ENCODE results near the gene FLNB.
A peak's percentile ranks its signal among the peaks of the same experiment; 100 is the strongest.
"Not testable (repeated sequence)": the region's sequence is repeated elsewhere in the genome, so short reads cannot be mapped to it uniquely, and the experiment has no call there.

The FLNB gene

DNA sequence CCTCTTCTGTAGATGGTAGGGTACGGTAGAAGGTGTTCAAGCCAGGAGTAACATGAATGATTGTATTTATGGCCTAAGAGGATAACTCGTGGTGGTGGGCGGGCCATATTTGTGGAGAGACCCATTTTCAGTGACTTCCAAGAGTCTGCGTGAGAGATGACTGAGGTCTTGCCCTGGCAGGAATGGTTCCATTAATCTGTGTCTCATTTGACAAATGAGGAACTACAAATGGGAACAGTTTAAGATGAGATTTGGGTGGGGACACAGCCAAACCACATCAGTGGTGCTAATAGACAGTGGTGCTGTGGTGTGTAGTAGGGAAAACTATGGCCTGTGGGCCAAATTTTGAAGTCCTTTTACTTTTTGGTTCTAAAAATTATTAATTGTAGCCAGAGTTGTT is 47.1 kb downstream of the FLNB start:
- no peak for DNase-seq

DNA sequence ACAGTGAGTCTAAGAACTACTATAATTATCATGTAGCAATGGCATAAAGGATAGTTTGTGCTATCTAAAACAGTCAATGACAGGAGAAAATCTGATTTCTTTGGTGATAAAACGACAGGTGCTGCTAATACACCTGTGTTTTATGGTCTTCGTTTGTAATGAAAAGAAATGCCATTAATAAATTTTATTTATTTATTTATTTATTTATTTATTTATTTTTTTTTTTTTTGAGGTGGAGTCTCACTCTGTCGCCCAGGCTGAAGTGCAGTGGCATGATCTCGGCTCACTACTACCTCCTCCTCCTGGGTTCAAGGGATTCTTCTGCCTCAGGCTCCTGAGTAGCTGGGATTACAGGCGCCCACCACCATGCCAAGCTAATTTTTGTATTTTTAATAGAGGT is 47.7 kb downstream of the FLNB start:
- DNase-seq, result not testable (repeated sequence)

DNA sequence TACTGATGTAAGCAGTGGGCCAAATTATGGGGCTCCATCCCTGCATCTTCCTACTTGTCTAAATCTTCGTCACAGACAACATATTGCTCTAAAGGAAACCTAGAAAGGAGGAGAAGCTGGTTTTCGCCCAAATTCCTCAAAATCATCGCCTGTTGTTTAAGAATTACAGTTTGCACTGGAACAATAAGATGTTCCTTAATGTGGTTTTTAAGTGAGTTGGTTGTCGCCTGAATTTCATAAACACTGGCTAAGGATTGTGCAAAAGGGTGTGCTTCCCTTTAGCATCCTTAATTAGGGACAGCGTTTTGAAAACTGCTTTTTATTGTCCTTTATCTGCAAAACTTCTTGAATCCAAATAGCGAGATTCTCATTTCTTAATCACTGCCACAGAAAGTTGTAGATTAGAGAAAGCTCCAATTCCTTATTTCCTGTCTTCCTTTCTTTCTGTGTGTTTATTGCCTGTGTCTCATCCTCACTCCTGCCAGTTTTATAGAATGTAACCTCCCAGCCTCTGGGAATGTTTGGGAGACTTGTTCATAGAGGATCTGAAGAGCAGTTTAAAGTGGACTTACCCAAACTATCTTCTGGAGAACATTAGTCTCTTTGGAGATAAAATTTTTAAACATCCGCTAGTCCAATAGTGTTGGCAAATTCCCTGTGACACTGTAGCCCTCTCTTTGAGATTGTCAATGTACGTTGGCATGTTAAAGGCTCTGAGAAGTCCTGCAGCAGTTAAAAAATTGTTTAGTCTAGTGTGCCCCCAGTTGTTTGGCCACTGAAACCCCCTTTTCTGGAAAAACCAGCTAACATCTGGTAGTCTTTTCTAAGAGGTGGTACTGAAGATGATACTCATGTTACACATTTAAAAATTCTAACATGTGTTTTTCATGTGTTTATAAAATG is 50.4 kb downstream of the FLNB start:
- no peak for DNase-seq

DNA sequence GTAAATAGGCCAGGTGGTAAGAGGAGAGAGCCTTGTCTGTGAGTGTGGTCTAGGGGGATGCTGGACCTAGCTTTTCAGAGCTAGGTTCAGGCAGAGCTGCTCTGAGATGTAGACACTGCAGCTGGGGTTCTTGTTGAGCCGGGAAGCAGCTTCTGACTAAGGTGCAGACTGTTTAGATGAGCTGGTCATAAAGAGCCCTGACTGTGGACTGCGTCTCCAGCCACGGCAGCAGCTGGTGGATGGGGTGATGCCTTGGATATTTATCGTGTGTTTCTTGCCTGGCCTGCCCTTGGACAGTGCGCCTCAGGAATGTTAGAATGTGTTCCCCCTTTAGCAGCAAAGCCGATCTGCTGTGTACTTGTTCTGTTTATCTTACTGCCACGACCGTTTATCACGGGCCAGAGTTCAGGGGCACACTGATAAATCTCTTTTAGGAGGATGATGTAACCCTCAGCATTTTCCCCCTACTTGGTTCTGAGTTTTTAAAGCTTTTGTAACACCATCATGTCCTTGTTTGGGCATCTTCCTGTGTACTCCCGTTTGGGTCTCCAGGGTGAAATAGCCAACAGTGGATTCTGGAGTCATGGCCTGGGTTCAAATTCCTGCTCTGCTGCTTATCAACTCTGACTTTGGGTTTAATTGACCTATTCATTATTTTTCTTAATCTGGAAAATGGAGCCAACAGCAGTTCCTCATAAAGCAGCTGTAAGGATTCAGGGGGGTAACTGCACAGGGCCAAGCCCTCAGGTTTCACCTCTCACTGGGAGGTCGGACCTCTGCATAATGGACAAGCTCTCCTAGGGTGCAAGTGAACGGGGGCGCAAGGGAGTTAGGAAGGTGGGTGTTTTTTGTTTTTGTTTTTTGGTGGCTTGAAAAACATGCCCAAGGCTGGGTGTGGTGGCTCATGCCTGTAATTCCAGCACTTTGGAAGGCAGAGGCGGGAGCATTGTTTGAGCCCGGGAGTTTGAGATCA is 51.4 kb downstream of the FLNB start:
- no peak for DNase-seq

DNA sequence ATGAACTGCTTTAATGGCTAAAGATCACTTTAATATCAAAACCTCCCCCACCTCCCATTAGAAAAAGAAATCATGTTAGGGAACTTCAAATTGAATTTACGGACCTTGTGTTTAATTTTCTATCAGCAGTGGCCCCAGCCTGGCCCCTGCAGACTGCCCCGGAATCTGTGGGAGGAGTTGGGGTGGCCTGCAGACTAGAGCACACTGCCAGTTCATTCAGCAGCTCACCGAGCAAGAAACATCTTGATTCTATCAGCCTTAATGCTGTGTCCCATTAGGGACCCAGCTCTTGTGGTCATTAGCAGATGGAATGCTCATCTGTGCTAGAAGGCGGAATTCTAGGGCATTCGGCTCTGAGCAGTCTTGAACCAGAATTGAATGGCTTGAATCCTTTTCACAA is 54.2 kb downstream of the FLNB start:
- no peak for DNase-seq

DNA sequence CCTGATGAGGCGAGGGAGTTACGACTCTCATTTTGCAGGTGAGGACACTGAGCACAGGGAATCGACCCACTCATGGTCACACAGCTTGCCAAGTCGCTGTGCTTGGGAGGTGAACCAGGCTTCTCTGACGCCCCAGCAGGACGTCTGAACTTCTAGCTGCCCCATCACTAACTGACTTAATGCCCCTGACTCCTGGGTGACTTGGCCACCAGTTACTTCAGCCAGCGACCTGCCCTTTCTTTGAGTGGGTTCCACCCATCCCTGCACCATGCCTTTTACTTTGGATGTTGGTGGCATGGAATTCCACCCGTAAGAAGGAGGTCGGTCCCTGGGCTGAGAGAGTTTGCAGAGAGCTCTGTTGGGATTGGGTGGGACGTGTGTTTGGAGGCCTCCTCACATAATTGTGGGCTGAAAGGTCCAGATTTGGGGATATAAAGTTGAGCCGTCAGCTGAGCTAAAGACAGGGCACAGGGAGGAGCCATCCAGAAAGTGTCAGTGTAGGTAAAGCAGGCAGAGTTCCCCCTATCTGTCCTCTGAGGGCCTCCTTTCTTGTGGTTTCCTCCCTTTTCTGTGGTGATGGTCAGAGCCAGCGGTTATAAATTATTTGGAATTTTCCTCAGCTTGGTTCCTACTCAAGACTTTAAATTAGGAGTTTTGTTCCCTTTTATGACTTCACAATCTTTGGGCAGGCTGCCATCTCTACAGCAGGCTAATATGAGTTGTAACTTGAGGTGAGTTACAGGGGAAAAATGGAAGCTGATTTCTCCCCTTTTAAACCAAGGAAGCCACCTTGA is 55.0 kb downstream of the FLNB start:
- DNase-seq, result no peak

DNA sequence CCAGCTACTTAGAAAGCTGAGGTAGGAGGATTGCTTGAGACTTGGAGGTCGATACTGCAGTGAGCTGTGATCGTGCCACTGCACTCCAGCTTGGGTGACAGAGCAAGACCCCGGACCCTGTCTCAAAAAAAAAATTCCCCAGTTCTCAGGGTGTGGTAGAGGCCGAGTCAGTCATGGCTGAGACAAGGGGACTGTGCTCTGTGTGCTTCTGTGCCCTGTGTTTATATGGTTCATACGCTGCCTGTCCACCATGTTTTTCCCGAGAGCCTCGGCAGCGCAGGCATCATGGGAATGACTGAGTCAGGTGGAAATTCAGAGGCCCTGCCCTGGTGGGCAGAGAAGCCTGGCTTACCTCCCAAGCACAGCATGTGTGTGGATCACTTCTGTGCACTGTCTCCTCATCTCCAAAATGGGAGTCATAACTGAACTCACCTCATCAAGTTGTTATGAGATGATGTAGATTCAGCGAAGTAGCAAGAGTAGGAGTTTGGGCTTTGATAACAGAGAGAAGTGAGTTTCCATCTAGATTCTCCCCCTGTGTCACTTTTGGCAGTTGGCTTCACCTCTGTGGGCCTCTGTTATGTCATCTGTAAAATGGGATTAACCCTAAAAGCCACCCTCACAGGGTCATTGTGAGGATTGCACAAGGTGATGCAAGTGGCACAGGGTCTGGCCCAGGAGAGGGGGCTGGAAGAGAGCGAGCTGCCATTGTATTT is 56.9 kb downstream of the FLNB start:
- no peak for DNase-seq

DNA sequence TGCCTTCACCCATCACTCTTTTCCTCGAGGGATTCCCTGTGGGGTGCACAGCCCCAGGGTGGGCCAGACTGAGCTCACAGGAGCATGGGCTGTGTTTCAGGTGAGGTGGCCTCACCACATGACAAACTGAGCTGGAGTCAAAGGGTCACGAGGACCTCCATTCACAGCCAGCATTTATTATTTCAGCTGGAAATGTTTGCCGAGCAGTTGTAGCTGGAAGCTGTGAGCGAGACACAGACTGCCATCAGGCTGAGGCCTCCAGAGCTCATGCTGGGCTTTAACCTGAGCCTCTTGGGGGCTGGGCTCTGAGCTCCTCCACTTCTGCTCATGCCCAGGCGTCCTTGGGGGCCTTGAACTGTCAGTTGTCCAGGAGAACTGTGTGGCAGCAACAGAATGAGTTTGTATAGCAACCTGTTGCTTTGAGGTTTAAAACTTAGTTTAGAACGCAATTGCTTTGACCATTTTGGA is 57.5 kb downstream of the FLNB start:
- DNase-seq, result no peak

DNA sequence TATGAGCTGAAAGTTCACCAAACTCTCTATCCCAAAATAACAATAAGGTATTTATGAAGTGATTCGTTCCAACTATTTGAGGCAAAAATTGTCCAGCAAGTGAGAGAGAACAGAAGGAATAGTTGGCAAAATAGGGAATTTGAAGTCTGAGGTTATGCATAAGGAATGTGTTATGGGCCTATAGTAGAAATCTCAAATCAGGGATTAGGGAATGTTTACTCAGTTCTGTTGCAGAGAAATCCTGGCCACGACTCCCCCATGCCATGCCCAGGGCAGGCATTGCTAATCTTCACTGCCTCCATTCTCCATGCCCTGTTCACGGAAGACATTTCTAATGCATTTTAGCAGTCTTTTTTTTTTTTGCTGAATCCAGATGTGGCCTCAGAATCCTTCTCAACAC is 58.6 kb downstream of the FLNB start:
- DNase-seq, result no peak

DNA sequence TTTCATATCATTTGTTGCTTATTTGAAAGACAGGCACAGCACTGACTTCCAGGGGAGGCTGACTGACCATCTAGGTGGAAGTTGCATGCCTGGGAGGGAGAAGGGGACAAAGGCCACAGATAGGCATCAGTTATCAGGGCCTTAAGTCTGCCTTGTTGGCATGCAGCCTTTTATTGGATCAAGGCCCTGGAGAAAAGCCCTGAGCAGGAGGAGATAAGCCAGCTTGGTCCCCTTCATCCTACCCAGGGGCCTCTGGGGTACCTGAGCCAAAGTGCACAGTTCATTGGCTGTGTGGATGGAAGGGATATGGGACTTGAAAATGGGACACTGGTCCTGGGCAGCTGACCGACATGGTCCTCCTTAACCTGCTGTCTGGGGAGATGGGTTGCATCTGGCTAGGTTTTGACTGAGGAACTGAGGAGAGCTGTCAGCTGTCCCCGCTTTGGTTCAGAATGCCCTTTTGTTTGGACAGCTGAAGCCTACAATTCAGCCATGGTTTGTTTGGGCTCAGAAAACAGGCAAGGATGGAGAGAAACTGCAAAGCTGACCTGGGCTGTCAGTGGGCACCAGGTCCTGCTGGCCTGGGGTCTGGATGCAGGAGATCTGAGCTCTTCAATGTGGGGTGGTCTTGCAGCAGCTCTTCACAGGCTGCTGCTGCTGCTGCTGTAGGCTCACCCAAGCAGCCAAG is 60.0 kb downstream of the FLNB start:
- no peak for DNase-seq

DNA sequence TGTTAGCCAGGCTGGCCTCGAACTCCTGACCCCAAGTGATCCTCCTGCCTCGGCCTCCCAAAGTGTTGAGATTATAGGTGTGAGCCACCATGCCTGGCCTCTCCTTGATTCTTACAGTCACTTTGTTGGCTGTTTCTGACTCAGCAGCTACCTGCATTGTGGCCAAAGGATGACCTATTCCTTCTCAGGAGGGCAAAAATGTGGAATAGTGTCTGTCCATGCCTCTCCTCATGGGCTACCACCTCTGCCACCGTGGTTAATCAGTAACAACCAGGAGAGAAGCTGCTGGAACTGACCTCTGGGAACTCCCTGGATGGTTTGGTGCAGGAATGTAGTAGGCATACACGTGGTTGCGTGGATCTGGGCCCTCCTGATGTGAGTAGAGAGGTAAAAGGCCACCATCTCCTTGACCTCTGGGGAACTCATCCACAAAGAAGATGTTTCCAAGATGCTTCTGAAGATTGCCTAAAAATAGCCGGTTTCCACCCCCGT is 63.3 kb downstream of the FLNB start:
- no peak for DNase-seq

DNA sequence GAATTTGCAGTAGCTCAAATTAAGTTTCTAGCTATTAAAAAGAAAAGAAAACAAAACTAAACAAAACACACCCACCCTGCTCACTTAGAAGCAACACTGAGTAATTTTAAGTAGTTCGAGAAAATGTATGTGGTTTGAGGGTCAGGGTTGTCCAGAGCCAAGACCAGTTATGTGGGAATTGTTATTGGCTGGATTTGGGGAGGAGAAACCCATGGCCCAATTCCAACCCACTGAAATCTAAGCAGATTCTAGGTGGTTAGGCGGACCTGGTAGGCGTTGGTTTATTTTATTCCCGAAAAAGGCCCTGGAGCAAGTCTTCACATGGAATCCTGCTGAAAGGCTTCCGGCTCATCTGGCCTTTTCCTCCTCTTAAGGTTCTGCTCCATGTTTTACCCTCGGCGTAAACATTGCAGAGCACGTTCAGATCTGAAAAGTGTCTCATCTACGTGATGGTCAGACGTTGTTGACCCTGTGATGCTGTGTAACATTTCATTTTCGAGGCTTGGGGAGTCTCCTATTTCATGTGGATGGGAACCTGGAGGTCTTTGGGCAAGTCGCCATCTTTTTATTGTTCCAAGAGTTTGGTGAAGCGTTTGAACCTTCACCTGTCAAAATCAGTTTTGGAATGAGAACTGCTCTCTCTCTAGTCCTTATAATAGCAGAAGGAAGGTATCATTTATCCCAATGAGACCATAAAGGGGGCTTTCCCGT is 64.0 kb downstream of the FLNB start:
- no peak for DNase-seq

DNA sequence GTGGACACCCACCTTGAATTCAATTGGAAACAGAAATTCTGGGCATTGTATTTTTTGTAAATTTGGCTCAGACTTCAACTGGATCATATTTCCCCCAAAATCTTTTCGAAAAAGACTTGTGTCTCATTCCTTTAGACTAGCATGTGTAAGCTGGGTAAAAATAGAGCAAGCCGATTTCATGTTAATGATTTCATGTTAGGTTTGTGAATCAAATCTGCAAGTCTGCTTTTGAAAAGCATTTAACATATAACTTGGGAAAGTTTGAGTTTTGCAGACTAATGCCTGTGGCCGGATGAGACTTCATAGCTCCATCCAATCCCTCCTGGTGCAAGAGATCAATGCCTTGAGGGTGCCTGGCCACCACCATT is 64.5 kb downstream of the FLNB start:
- no peak for DNase-seq

DNA sequence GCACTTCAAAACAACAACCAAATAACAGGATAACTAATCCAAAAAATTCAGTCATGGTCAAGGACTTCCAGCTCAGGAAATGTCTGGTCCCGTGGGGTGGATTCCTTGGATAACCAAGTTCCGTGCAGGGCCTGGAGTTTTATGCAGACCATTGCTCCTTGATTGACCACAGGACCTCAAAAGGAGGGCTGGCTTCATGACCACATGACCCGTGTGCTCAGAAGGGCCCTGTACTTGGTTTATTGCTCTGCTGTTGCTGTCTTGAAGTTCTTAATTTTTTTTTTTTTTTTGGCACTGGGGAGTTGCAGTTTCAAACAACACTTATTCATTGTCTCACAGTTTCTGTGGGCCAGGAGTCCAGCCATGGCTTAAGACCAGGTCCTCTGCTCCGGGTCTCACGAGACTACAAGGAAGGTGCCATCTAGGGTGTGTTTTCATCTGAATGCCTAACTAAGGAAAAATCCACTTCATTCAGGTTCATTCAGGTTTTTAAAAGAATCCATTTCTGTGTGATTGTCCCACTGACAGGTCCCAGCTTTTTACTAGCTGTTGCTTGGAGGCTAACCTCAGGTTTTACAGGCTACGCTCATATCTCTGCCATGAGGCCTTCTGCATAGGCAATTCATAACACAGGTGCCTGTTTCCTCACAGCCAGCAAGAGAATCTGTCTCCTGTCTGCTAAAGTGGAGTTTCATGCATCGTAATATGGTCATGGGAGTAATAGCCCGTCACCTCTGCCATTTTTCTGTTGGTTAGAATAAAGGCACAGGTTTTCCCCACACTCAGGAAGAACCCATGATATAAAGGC is 65.3 kb downstream of the FLNB start:
- DNase-seq, result no peak

DNA sequence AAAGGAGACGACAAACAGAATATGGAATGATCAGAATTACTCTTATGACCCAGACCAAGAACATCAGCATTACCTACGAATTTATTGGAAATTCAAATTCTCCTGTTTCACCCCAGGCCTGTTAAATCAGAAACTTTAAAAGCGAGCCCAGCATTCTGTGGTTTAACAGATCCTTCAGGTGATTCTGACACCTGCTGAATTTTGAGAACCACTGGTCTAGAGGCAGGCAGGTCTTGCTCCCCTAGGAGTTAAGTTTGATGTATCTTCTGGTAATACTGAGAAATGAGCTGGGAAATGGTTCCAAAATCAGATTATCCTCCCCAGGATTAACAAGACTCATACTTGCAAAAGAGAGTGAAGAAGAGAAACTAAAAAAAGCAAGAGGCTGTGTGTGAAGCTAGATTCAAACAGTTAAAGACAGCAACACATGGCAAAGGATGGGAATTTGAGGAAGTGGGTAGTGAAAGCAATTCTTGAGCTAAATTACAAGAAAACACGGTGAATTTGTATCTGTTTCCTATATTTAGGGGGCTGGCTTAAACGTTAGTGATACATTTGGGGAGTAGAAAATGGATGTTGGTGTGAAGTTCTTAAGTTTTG is 66.0 kb downstream of the FLNB start:
- DNase-seq, result no peak

DNA sequence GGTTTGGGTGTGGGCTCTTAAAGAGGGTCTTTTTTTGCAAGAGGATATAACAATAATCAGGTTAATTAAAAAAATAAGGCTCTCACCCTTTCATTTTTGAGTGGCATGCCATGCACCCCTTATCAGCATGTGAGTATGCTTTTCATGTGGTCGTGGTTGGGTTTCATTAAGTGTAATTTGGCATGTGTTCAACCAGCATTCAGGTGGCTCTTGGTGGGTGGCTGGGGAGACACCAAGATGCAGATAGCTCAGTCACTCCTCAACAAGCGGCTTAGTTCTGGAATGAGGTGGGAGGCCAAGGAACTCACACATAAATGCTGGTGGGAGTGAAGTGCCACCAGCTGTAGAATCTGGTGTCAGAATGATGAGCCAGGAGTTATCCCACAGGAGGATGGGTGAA is 66.8 kb downstream of the FLNB start:
- peak; percentile 36 for DNase-seq

DNA sequence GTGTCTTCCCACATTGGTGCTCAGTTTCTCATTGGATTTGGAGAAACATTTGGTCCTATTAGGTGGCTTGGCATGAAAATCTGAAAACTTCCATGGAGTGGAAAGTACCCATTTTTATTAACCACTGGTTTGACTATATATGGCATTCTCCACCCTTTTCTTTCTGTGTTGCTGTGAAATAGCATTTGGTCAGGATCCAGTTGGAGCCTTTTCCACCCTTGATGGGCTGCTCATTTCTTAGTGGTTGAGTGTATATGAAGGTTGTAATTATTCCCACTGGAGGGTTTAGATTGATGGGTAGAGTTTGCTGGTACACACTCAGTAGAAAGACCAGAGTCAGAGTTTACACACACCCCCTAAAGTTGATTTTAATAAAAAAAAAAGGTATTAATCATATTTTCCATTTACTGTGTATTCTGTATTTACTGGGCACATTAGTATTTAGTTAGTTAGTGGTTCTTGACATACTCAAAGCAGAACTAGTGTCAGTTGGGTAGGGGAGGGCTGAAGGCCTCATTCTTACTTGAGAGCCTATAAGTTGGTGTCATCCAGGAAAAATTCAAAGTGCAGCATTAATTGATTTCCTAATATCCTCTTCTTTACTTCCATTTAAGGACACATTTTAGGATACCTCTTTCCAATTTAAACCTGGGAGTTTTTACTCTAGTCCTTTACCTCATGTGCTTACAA is 69.5 kb downstream of the FLNB start:
- no peak for DNase-seq

DNA sequence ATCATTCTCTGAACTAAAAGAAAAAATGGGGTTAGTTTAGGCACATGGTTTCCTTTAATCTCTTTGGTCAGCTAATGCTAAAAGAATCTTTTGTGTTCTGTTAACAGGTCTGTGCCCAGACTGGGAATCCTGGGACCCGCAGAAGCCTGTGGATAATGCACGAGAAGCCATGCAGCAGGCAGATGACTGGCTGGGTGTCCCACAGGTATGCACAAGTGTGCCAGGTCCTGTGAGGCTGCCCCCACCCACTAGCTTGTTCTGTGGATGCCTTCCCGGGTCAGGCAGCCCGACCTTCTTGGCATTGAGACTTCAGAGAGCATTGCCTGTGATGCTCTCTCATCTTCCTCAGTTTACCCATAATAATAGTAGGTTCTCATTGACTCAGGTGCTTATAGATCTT is 70.4 kb downstream of the FLNB start:
- no peak for DNase-seq

DNA sequence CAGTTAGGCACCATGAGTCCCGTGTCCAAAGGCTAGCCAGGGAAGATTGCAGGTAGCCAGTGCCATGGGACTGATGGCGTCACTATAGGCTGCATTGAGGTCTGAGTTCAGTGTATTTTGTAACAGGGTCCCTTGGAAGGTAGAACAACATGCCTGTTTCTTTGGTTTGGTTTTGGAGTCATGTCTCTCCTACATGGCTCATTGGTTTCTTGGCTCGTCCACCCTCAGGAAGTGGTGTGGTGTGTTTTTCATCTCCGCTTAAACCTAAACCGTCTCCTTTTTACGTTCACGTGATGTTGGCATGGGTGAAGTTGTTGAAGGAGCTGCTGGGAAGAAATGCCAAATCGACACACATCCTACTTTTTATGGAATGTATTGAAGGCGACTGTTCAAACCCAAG is 71.6 kb downstream of the FLNB start:
- no peak for DNase-seq

Measured in stimulated activated CD4-positive, alpha-beta T cell treated with anti-CD3 and anti-CD28 coated beads, Interleukin-15, amount 100 ng/mL, for 24 hours (primary cell).